HFF-Myc (cell line): Measurements from ENCODE around the gene IDH2.

Experiments used
- DNase-seq: peaks from one replicate; pipeline ENCODE4 v3.0.0-alpha.2; 2011; ENCODE audit warnings: low read depth; ENCODE audit errors: extremely low read depth
- H3K4me3 ChIP-seq: replicated peaks from 2 replicates; pipeline ENCODE4 v1.5.1; 2011; ENCODE audit warnings: low read depth, mild to moderate bottlenecking, control low read depth, low read length
- CTCF ChIP-seq: IDR thresholded peaks from 2 replicates; pipeline ENCODE4 v1.5.1; 2012; ENCODE audit warnings: mild to moderate bottlenecking, low read depth, low read length, control low read depth; ENCODE audit errors: missing control alignments

Gene IDH2

GRCh38 chr15:90062973-90063769, 39.1 kb downstream of the IDH2 start:
- H3K4me3 ChIP-seq, result no peak overlapping the region
- DNase-seq, result no peak
- TF ChIP-seq CTCF, result no peak

GRCh38 chr15:90062462-90062932, 39.8 kb downstream of the IDH2 start:
- TF ChIP-seq CTCF, result no peak
- no peak overlapping the region for H3K4me3 ChIP-seq
- DNase-seq, result no peak

GRCh38 chr15:90062023-90062442, 40.2 kb downstream of the IDH2 start:
- no peak overlapping the region for H3K4me3 ChIP-seq
- DNase-seq, result no peak
- TF ChIP-seq CTCF, result no peak

- no peak for DNase-seq
- no peak for TF ChIP-seq CTCF
- H3K4me3 ChIP-seq, result no peak overlapping the region
Observed at GRCh38 chr15:90060797-90061196, 41.5 kb downstream of the IDH2 start.

- H3K4me3 ChIP-seq, result no peak overlapping the region
- DNase-seq, result no peak
- TF ChIP-seq CTCF, result no peak
Observed at GRCh38 chr15:90059208-90059985, 42.9 kb downstream of the IDH2 start.

- no peak overlapping the region for H3K4me3 ChIP-seq
- DNase-seq, result no peak
- no peak for TF ChIP-seq CTCF
Observed at GRCh38 chr15:90058775-90059174, 43.5 kb downstream of the IDH2 start.
